Measurements from ENCODE around the gene RBL2.
A peak's percentile ranks its signal among the peaks of the same experiment; 100 is the strongest.

Gene RBL2

DNA sequence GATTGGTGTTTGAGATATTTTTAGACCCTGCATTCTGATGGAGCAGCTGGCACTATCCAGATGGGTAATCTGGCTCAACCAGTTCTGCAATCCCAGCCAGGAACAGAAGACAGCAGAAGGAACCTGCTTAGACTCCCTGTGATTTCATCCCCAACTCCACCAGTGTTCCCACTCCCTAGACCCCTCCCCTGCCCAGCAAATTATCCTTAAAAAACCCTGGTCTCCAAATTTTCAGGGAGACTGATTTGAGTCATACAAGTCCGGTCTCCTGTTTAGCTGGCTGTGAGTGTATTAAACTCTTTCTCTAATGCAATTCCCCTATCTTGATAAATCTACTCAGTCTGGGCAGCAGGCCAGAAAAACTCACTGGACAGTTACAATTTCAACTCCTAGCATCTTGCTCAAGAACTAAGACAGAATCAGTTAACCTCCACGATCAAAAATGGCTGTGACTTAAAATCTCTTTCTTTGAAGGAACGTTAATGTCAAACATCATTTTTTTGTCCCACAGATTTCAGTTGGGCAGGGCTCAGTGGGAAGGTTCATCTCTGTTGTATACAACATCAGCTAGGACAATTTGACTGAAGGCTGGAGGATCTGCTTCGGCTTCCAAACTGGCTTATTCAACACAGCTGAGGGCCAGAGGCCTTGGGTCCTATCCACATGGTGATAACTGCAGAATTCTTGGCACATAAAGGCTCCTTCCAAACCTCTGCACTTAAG is 4.9 kb upstream of the RBL2 start:
- Histone ChIP-seq H3K9ac (ENCODE audit: low read length) (no peak overlapping the region), H3K4me3 (ENCODE audit: low read length) (no peak overlapping the region), H3K27ac (ENCODE audit: low read depth, low read length) (no peak overlapping the region), H3K36me3 (ENCODE audit: control insufficient read depth, insufficient read depth, low read length) (no peaks in the 10 kb centered on the region), H3K27me3 (ENCODE audit: control insufficient read depth, insufficient read depth, low read length) (no peaks in the 10 kb centered on the region), H3K4me1 (ENCODE audit: control insufficient read depth, insufficient read depth, low read length) (no peaks in the 10 kb centered on the region)

DNA sequence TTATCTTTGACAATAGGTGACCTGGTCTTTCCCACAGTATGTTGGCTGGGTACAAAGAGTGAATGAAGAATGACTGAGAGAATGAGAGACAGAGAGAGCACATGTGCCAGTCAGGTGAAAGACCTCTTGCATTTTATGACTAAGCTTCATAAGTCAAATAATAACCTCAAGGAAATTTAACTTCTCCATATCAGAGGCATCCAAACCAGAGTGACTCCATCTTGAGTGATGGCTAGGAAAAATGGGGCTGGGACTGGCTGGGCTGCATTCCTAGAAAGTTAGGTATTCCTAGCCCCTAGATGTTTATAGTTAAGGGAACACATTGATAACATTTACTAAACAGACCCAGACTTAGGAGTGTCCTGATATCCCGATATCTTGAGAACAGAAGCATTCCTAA is 3.9 kb upstream of the RBL2 start:
- no peak overlapping the region for H3K27ac ChIP-seq (ENCODE audit: low read depth, low read length)
- no peaks in the 10 kb centered on the region for H3K4me1 ChIP-seq (ENCODE audit: control insufficient read depth, insufficient read depth, low read length)
- no peaks in the 10 kb centered on the region for H3K36me3 ChIP-seq (ENCODE audit: control insufficient read depth, insufficient read depth, low read length)
- no peak overlapping the region for H3K9ac ChIP-seq (ENCODE audit: low read length)
- H3K4me3 ChIP-seq (ENCODE audit: low read length), result no peak overlapping the region
- H3K27me3 ChIP-seq (ENCODE audit: control insufficient read depth, insufficient read depth, low read length), result no peaks in the 10 kb centered on the region

DNA sequence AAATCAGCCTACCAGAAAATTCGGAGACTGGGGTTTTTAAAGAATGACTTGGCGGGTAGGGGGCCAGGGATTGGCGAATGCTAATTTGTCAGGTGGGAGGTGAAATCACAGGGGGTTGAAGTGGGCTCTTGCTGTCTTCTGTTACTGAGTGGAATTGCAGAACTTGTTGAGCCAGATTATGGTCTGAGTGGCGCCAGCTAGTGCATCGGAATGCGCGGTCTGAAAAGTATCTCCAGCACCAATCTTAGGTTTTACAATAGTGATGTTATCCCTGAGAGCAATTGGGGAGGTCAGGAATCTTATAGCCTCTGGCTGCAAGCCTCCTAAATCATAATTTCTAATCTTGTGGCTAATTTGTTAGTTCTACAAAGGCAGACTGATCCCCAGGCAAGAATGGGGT is 762 bp upstream of the RBL2 start:
- Histone ChIP-seq H3K9ac (ENCODE audit: low read length) (no peak overlapping the region), H3K4me1 (ENCODE audit: control insufficient read depth, insufficient read depth, low read length) (peaks cover 6% of the 10 kb centered on the region), H3K27ac (ENCODE audit: low read depth, low read length) (no peak overlapping the region), H3K27me3 (ENCODE audit: control insufficient read depth, insufficient read depth, low read length) (no peaks in the 10 kb centered on the region), H3K36me3 (ENCODE audit: control insufficient read depth, insufficient read depth, low read length) (no peaks in the 10 kb centered on the region), H3K4me3 (ENCODE audit: low read length) (peak overlapping the region; percentile 26)

DNA sequence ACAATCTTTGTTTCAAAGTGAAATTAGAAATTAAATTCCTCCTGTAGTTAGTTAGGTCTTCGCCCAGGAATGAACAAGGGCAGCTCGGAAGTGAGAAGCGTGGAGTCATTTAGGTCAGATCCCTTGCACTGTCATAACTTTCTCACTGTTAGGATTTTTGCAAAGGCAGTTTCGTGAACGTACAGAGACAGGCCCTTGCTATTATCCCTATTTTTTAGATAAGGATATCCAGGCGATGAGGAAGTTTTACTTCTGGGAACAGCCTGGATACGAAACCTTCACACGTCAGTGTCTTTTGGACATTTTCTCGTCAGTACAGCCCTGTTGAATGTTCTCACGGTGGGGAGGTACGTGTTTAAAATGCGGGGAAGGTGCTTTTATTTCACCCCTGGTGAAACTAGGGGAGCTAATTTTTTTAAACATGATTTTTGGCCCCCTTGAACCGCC is 318 bp upstream of the RBL2 start:
- Histone ChIP-seq H3K9ac (ENCODE audit: low read length) (peak overlapping the region; percentile 35), H3K27ac (ENCODE audit: low read depth, low read length) (peak overlapping the region; percentile 94)

DNA sequence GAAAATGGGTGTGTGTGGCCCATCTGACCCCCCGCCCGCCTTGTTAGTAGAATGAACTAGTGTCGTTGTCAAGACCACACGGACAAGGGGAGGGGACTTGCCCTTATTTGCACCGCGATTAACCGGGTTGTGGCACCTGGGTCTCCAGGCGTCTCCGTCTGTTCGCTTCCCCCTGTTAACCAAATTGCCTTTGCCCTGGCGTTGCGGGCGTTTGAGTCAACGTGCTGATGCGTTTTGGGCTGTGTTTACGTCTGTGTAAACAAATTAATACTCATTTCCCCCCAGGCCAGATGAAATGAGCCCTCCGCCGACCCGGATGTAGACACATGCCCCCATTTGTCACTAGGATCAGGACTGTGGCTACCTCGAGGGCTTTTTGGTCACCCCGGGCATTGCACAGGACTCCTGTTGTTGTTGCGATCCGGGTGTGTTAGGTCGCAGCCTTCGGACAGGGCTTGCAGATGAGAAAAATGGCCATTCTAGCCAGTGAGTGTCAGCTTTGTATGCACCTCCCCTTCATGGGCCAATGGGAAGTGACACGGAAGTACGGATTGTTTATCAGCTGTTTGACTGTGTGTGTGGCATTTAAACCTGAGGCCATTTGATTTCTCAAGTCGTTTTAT is 906 bp downstream of the RBL2 start:
- H3K27me3 ChIP-seq (ENCODE audit: control insufficient read depth, insufficient read depth, low read length), result no peaks in the 10 kb centered on the region
- H3K4me3 ChIP-seq (ENCODE audit: low read length), result peak overlapping the region; percentile 99
- no peaks in the 10 kb centered on the region for H3K36me3 ChIP-seq (ENCODE audit: control insufficient read depth, insufficient read depth, low read length)
- H3K9ac ChIP-seq (ENCODE audit: low read length), result peak overlapping the region; percentile 98
- H3K27ac ChIP-seq (ENCODE audit: low read depth, low read length), result peak overlapping the region; percentile 94
- peaks cover 6% of the 10 kb centered on the region for H3K4me1 ChIP-seq (ENCODE audit: control insufficient read depth, insufficient read depth, low read length)

More for the DNA sequence above, 318 bp upstream of the RBL2 start:
- H3K36me3 ChIP-seq (ENCODE audit: control insufficient read depth, insufficient read depth, low read length), result no peaks in the 10 kb centered on the region
- H3K4me3 ChIP-seq (ENCODE audit: low read length), result peak overlapping the region; percentile 99
- H3K4me1 ChIP-seq (ENCODE audit: control insufficient read depth, insufficient read depth, low read length), result peaks cover 6% of the 10 kb centered on the region
- no peaks in the 10 kb centered on the region for H3K27me3 ChIP-seq (ENCODE audit: control insufficient read depth, insufficient read depth, low read length)

DNA sequence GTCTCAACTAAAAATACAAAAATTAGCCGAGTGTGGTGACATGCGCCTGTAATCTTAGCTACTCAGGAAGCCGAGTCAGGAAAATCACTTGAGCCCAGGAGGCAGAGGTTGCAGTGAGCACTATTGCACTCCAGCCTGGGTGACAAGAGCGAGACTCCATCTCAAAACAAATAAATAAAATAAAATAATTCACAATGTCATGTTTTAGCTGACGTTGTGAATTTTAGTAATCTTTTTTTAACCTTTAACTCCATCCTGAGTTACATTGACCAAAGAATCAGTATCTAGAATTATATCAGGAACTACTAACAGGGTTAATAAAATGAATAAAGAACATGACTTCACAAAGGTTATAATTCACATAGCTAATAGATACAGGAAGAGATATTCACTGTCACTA is 5.9 kb downstream of the RBL2 start:
- no peak overlapping the region for H3K4me3 ChIP-seq (ENCODE audit: low read length)
- H3K4me1 ChIP-seq (ENCODE audit: control insufficient read depth, insufficient read depth, low read length), result peaks cover 6% of the 10 kb centered on the region
- H3K36me3 ChIP-seq (ENCODE audit: control insufficient read depth, insufficient read depth, low read length), result peaks cover 3% of the 10 kb centered on the region
- no peak overlapping the region for H3K27ac ChIP-seq (ENCODE audit: low read depth, low read length)
- no peak overlapping the region for H3K9ac ChIP-seq (ENCODE audit: low read length)
- H3K27me3 ChIP-seq (ENCODE audit: control insufficient read depth, insufficient read depth, low read length), result no peaks in the 10 kb centered on the region

- no peaks in the 10 kb centered on the region for H3K4me1 ChIP-seq (ENCODE audit: control insufficient read depth, insufficient read depth, low read length)
- H3K36me3 ChIP-seq (ENCODE audit: control insufficient read depth, insufficient read depth, low read length), result peaks cover 4% of the 10 kb centered on the region
- no peak overlapping the region for H3K27ac ChIP-seq (ENCODE audit: low read depth, low read length)
- H3K4me3 ChIP-seq (ENCODE audit: low read length), result no peak overlapping the region
- H3K27me3 ChIP-seq (ENCODE audit: control insufficient read depth, insufficient read depth, low read length), result no peaks in the 10 kb centered on the region
- H3K9ac ChIP-seq (ENCODE audit: low read length), result no peak overlapping the region
These were observed 11.3 kb downstream of the RBL2 start for GRCh38 chr16:53445534-53445933.

- Histone ChIP-seq H3K4me1 (ENCODE audit: control insufficient read depth, insufficient read depth, low read length) (no peaks in the 10 kb centered on the region), H3K9ac (ENCODE audit: low read length) (no peak overlapping the region), H3K27me3 (ENCODE audit: control insufficient read depth, insufficient read depth, low read length) (no peaks in the 10 kb centered on the region), H3K4me3 (ENCODE audit: low read length) (no peak overlapping the region), H3K36me3 (ENCODE audit: control insufficient read depth, insufficient read depth, low read length) (peaks cover 2% of the 10 kb centered on the region), H3K27ac (ENCODE audit: low read depth, low read length) (no peak overlapping the region)
These were observed 11.8 kb downstream of the RBL2 start for GRCh38 chr16:53446090-53446489.

- no peak overlapping the region for H3K9ac ChIP-seq (ENCODE audit: low read length)
- H3K4me3 ChIP-seq (ENCODE audit: low read length), result no peak overlapping the region
- H3K36me3 ChIP-seq (ENCODE audit: control insufficient read depth, insufficient read depth, low read length), result peaks cover 4% of the 10 kb centered on the region
- no peak overlapping the region for H3K27ac ChIP-seq (ENCODE audit: low read depth, low read length)
- H3K4me1 ChIP-seq (ENCODE audit: control insufficient read depth, insufficient read depth, low read length), result no peaks in the 10 kb centered on the region
- H3K27me3 ChIP-seq (ENCODE audit: control insufficient read depth, insufficient read depth, low read length), result no peaks in the 10 kb centered on the region
These were observed 15.7 kb downstream of the RBL2 start for GRCh38 chr16:53449816-53450517.

GRCh38 chr16:53453928-53454327 is 19.7 kb downstream of the RBL2 start:
- no peaks in the 10 kb centered on the region for H3K27me3 ChIP-seq (ENCODE audit: control insufficient read depth, insufficient read depth, low read length)
- H3K27ac ChIP-seq (ENCODE audit: low read depth, low read length), result no peak overlapping the region
- H3K4me3 ChIP-seq (ENCODE audit: low read length), result no peak overlapping the region
- peaks cover 14% of the 10 kb centered on the region for H3K36me3 ChIP-seq (ENCODE audit: control insufficient read depth, insufficient read depth, low read length)
- H3K9ac ChIP-seq (ENCODE audit: low read length), result no peak overlapping the region
- H3K4me1 ChIP-seq (ENCODE audit: control insufficient read depth, insufficient read depth, low read length), result no peaks in the 10 kb centered on the region

DNA sequence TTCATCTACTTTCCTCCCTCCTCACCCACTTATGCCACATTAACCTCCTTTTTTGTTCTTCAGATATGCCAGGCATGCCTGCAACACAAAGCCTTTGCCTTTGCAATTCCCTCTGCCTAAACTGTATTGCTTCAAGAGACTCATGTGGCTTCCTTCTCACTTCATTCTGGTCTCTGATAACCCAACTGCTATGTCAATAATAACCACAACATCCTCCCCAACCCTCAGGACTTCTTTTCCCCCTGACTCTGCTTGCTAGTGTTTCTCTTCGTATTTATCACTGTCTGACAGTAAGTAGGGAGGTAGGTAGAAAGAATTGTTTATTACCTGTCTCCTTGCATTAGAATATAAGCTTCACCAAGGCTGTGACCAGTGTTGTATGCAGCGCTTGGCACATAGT is 22.4 kb downstream of the RBL2 start:
- Histone ChIP-seq H3K4me3 (ENCODE audit: low read length) (no peak overlapping the region), H3K27me3 (ENCODE audit: control insufficient read depth, insufficient read depth, low read length) (no peaks in the 10 kb centered on the region), H3K4me1 (ENCODE audit: control insufficient read depth, insufficient read depth, low read length) (no peaks in the 10 kb centered on the region), H3K36me3 (ENCODE audit: control insufficient read depth, insufficient read depth, low read length) (peaks cover 19% of the 10 kb centered on the region), H3K9ac (ENCODE audit: low read length) (no peak overlapping the region), H3K27ac (ENCODE audit: low read depth, low read length) (no peak overlapping the region)

GRCh38 chr16:53457670-53458069 is 23.4 kb downstream of the RBL2 start:
- H3K9ac ChIP-seq (ENCODE audit: low read length), result no peak overlapping the region
- H3K4me3 ChIP-seq (ENCODE audit: low read length), result no peak overlapping the region
- H3K27ac ChIP-seq (ENCODE audit: low read depth, low read length), result no peak overlapping the region
- H3K27me3 ChIP-seq (ENCODE audit: control insufficient read depth, insufficient read depth, low read length), result no peaks in the 10 kb centered on the region
- no peaks in the 10 kb centered on the region for H3K4me1 ChIP-seq (ENCODE audit: control insufficient read depth, insufficient read depth, low read length)
- peaks cover 19% of the 10 kb centered on the region for H3K36me3 ChIP-seq (ENCODE audit: control insufficient read depth, insufficient read depth, low read length)

All from rectal smooth muscle tissue (tissue), 1 donor.